GM21737 (cell line): ENCODE measurements around the gene P3R3URF.
"Not testable (repeated sequence)": the region's sequence is repeated elsewhere in the genome, so short reads cannot be mapped to it uniquely, and the experiment has no call there.

Experiments
- ATAC-seq: cut with Tn5 transposase; IDR thresholded peaks from one replicate; pipeline ENCODE4 v1.9.1; 2021; ENCODE audit warnings: mild to moderate bottlenecking, moderate library complexity; ENCODE audit not compliant: unreplicated experiment

The P3R3URF gene

GRCh38 chr1:46176211-46176865, at the start of gene P3R3URF:
Gene P3R3URF, minus strand, starts transcription at chr1:46176488. Its CDS starts 17 bp downstream, at chr1:46176471.
- no peak for ATAC-seq

DNA sequence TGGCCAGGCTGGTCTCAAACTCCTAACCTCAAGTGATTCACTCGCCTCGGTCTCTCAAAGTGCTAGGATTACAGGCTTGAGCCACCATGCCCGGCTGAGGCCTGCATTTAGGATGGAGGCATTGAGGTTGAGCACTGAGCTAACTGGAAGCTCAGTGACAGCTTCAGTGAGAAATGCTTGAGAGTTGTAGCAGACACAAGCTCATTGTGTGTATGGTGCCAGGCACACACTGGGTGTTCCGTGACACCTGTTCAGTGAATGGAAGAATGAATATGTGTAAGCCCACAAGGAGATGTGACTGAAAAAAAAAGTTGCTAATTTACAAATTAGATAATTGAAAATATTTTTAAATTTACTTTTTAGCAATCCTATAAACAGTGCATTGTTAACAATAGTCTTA, 48.7 kb upstream of the P3R3URF start:
- no peak for ATAC-seq

DNA sequence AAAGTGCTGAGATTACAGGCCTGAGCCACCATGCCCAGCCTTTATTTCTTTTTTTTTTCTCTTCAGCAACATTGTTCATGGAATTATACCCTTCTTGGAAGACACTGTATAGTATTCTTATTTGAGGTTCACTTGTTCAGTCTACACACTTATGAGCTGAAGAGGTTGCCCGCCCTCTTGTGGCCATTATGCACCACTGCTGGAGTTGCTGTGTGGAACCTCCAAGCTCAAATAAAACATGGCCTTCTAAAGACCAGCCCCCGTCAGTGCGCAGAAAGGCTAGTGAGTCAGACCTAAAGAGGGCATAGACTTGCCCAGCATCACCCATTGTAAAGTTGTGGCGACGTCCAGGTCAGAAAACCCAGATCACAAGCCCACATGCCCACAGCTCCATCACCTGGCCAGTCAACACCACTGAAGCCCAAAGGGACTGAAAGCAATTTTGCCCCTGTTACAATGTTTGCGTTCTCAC, 47.2 kb upstream of the P3R3URF start:
- ATAC-seq: peak; percentile 73

- ATAC-seq: not testable (repeated sequence)
Measured at GRCh38 chr1:46223055-46223454, 46.8 kb upstream of the P3R3URF start.

DNA sequence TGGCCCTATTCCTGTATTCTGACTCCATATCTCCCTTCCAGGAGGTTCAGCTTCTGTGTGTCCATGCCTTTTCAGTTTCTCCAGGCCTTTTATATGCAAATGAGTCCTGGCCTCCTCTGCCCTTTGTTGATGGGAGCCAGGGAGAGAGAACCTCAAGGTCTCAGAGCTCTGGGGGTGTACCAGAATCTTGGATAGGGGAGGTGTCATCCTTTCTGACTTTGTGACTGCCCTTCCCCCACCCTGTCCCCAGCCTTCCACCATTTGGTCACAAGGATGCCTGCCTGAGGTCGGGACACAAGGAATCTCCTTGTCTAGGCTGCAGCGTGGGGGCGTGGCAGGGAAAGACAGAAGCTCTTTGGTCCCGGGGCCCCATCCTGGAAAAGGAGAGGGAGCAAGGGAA, 45.5 kb upstream of the P3R3URF start:
- no peak for ATAC-seq

DNA sequence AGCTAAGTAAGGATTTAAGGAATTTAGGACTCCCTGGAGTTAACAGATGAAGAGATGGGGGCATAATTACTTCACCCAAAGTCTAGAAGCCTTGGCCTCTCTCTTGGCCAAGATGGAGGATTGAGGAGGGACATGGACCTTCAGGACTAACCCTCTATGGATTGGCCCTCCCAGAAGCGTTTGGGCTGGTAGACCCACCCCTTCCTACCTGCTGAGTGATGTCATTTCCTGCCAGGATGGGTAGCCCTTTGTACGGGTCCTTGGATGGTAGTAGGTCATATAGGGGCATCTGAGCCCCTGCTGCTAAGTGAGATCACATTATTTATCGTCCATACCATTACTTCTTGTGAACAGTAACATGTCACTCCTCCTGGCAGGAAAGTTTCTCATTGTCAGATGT, 44.5 kb upstream of the P3R3URF start:
- no peak for ATAC-seq

- no peak for ATAC-seq
Measured at GRCh38 chr1:46219551-46220520, 43.5 kb upstream of the P3R3URF start.

- no peak for ATAC-seq
Measured at GRCh38 chr1:46218443-46218842, 42.2 kb upstream of the P3R3URF start.

GRCh38 chr1:46215504-46215903, 39.2 kb upstream of the P3R3URF start:
- ATAC-seq: no peak

- ATAC-seq: no peak
Measured at GRCh38 chr1:46211051-46211450, 34.8 kb upstream of the P3R3URF start.

- no peak for ATAC-seq
Measured at GRCh38 chr1:46210561-46210960, 34.3 kb upstream of the P3R3URF start.

GRCh38 chr1:46206399-46206798, 30.1 kb upstream of the P3R3URF start:
- no peak for ATAC-seq

DNA sequence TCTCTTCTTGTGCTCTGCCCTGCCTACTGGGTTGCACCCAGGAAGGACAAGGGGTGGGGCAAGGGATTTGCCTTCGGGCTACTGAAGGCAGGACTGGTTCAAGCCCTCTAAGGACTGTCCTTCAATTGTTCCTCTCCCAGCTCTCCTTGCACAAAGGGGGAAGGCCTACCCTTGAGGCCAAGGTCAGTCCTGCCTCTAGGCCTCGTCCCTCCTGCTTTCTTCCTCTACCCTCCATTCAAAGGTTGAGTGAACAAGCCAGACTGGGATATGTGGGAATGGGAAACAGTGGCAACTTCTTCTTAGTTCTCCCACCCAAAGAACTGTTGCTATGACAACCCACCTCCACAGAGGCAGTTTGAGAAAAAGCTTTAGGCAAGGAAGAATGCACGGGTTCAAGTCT, 29.5 kb upstream of the P3R3URF start:
- ATAC-seq: no peak

DNA sequence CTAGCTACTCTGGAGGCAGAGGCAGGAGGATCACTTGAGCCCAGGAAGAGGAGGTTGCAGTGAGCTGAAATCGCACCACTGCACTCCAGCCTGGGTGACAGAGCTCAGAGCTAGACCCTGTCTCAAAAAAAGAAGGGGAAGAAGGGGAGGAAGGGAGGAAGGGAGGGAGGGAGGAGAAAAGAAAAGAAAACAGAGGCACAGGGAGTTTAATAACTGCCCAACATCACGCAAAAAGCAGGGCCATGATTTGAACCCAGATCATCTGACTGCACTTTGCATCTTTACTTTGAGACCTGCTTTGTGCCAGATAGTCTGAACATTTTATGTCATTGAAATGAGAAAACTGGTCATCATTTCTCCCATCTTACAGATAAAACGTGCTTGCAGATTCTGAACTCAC, 28.9 kb upstream of the P3R3URF start:
- no peak for ATAC-seq

- no peak for ATAC-seq
Measured at GRCh38 chr1:46204406-46204742, 28.1 kb upstream of the P3R3URF start.

DNA sequence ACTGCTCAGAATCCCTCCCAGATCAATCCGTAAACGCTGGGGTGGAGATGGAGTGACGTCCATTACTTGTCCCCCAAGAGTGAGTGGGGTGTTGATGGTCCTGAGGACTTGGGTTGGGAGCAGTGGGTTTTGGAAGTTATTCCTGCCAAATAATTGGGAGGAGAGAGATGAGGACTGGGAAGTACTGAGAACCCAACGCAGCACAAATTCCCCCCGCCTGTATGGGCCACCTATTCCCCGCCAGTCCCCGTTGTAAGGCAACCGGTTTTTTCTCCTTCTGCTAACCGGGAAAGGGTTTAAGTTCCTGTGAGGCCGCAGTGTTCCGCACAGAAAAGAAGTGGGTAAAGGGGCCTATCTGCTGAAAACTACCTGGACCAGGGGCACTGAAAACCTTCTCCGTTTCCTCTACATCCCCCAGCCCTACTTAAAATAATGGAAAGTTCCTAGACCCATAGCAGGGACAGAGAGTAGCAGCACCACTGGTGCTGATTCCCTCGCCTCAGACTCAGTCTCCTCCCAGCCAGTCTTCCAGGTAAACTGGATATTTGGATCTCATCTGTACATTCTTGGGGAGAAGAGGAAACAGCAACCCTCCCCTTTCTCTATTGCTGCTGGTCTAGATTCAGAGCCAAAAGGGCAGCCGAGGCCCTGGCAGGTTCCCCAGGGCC, 27.6 kb upstream of the P3R3URF start:
- ATAC-seq: no peak

DNA sequence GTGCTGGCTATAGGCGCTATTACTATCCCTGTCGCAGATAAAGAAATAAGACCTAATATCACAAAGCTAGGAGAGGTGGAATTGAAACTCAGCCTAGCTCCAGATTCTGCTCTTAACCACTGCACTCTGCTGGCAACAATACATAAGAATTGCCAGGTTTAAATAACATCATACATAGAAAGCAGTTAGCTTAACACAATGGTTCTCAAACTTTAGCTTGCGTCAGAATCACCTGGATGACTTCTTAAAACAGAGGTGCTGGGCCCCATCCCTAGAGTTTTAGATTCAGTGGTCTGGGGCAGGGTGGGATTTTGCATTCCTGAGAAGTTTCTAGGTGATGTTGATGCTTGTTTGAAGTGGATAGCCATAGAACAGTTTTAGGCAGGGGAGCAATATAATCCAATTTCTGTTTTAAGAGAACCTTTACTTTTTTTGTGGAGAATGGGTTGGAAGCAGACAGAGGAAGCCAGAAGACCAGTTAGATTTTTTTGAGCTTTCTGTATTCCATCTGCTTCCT, 23.0 kb upstream of the P3R3URF start:
- no peak for ATAC-seq

GRCh38 chr1:46197964-46198811, 21.9 kb upstream of the P3R3URF start, which contains the start of gene POMGNT1:
Gene POMGNT1, minus strand, starts transcription at chr1:46198434. Its CDS starts 613 bp downstream, at chr1:46197821.
- ATAC-seq: peak; percentile 80

DNA sequence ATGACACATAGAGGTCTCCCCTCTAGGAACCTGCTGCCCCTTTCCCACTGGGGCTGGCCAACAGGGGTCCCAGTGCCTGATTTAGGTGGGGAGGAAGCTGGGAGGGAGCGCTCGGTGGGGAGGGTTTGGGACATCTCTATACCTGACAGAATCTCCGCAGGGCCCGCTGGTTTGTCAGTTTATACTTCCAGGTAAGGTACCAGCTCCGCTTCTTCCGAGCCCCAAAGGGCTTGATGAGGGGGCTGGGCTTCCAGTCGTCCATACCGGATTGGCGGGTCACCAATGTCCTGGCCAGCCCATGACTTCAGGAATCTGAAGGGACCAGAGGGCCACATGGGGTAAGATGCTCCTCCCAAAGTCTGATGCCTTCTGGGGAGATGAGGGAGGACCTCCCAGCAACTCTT, 21.3 kb upstream of the P3R3URF start:
- no peak for ATAC-seq

DNA sequence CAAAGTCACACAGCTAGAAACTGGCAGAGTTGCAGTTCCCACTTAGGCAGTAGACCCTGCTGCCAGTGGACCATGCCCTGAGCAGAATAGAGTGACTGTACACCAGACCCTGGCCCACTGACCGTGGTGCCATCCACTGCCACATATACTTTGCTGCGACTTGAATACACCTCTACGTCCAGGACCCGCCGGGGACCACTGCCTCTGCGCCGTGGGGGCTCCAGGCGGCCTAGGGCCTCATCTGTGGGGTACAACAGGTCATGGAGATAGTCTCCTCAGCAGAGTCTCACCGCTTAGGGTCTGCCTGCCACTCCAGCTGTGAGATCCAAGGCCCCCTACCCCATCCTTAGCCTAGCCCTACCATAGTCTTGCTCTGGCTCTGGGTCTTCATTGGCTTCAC, 20.3 kb upstream of the P3R3URF start:
- no peak for ATAC-seq
